Pancreas (tissue), 10 donors: ENCODE data around the gene ATOSA. TPM values are rescaled to one million over a fixed set of nuclear protein-coding genes. Genes with fewer than 3 reads are reported as not detected.
A peak's percentile ranks its signal among the peaks of the same experiment; 100 is the strongest.

ENCODE experiments used
- ATAC-seq, 4 donors: fragments of 200-7000 bp; cut with Tn5 transposase; one replicate each; pipeline versions ENCODE4 v1.8.0 to v1.9.1; 2020; ENCODE audit warnings: mild to moderate bottlenecking in 4 of 4, moderate library complexity in 4 of 4
- DNase-seq, 6 donors: peaks; one replicate each; pipeline ENCODE4 v3.0.0-alpha.2; 2020
- FAIRE-seq: peaks from 2 replicates; lab custom pipeline; 2012; peaks lifted over from hg19 to GRCh38; lab: Jason Lieb, UNC
- H3K27ac ChIP-seq, 4 donors: fragments of 200-600 bp; sonication (generic); 1 replicate in 3 of 4; 2 replicates in 1 of 4; pipeline versions ENCODE4 v1.5.0 to v1.8.0; 2020
- H3K27me3 ChIP-seq, 4 donors: fragments of 200-600 bp; one replicate each; pipeline ENCODE4 v1.8.0; 2021
- H3K36me3 ChIP-seq, 3 donors: fragments of 200-600 bp; sonication (generic) in 1 of 3; one replicate each; pipeline versions ENCODE4 v1.5.0 to v1.8.0; 2020 to 2021
- H3K4me1 ChIP-seq, 3 donors: fragments of 200-600 bp; one replicate each; pipeline ENCODE4 v1.8.0; 2021
- H3K4me3 ChIP-seq, 4 donors: fragments of 200-600 bp; sonication (generic) in 2 of 4; one replicate each; pipeline versions ENCODE4 v1.5.0 to v1.8.0; 2020 to 2021
- H3K9me3 ChIP-seq, 4 donors: fragments of 200-600 bp; one replicate each; pipeline ENCODE4 v1.8.0; 2021
- CTCF ChIP-seq, 4 donors: fragments of 200-600 bp; sonication (generic) in 3 of 4; IDR thresholded peaks; one replicate each; pipeline versions ENCODE4 v1.5.0 to v1.8.0; 2021; ENCODE audit warnings: antibody characterized with exemption in 4 of 4
- WGBS, 2 donors: extraction: QIAGEN DNeasy Blood & Tissue Kit; methylation state at CpG; one replicate each; pipeline ENCODE4 v1.1.7; 2013; 5-methylcytosine and 5-hydroxymethylcytosine counted together
- intact Hi-C, 3 donors: fragments of 100-400 bp; cut with DNase I; formaldehyde crosslinking; loops; one replicate each; pipeline versions ENCODE4 v1.11.1 to v1.14.2; 2022
- polyA plus RNA-seq, 2 donors: library from polyadenylated mRNA; stranded (reverse); fragments of 200-250 nt; gene quantifications; one replicate each; pipeline ENCODE4 v1.2.3, GENCODE V29; 2013
- total RNA-seq, 6 donors: library from RNA; stranded (reverse); fragmentation: NEBNext Ultra II Directional in 4 of 6; extraction: Animal tissue kit (Norgen Biotek cat#: 25700) in 4 of 6; gene quantifications; one replicate each; pipeline versions ENCODE4 v1.2.1 to v1.2.4, GENCODE V29; 2021 to 2023
- donor health status: healthy with polysubstance abuse.
- donor health status: DM: no; HTN: no; CAD: no; lungs with moderate emphysema.
- donor health status: DM: no; HTN: no; CAD: no.
- donor health status: control.
- donor health status: control.
- donor health status: Bipolar disorder and iron deficiency.
- donor health status: DM: yes; HTN: yes; CAD: no.
- donor health status: DM: no; HTN: no; CAD: no.
- donor health status: DM: no; HTN: no; CAD: no.
- donor health status: DM: yes; HTN: yes; CAD: no.

Gene ATOSA
- total and polyA plus RNA-seq, 8 donors = 24.6 to 48.9 (median 36.6) TPM

- Histone ChIP-seq H3K27me3 (no peaks in the 10 kb centered on the region), H3K27ac (no peak overlapping the region), H3K9me3 (no peaks in the 10 kb centered on the region), H3K4me1 (peaks cover 22 to 37% (median 32%) of the 10 kb centered on the region in 3 donors), H3K4me3 (no peak overlapping the region), H3K36me3 (peaks cover 0 to 61% (median 3%) of the 10 kb centered on the region in 3 donors)
- no peak for TF ChIP-seq CTCF (IDR thresholded peaks at IDR 0.05)
- WGBS, 2 donors = 57 to 63% methylated on average over 5 of the region's 5 CpGs
- ATAC-seq (peak in 3 of 4 donors; percentile 24 to 77 (median 58)), DNase-seq (no peak), FAIRE-seq (no peak)
- intact Hi-C loops = no loop called here
Measured at GRCh38 chr15:52670087-52670486, 9.1 kb downstream of the ATOSA start.

- peaks cover 0 to 45% (median 9%) of the 10 kb centered on the region in 3 donors for H3K36me3 ChIP-seq
- WGBS, 2 donors = 75 to 79% methylated on average over 4 of the region's 4 CpGs
- no peak for TF ChIP-seq CTCF (IDR thresholded peaks at IDR 0.05)
- peak in 1 of 4 donors; percentile 49 for ATAC-seq
- intact Hi-C loops = no loop called here
- H3K27me3 ChIP-seq = no peaks in the 10 kb centered on the region
- no peak for DNase-seq
- FAIRE-seq = no peak
- H3K27ac ChIP-seq = no peak overlapping the region
- H3K9me3 ChIP-seq = no peaks in the 10 kb centered on the region
- no peak overlapping the region for H3K4me3 ChIP-seq
- peaks cover 11 to 21% (median 18%) of the 10 kb centered on the region in 3 donors for H3K4me1 ChIP-seq
Measured at GRCh38 chr15:52668133-52668532, 11.1 kb downstream of the ATOSA start.

DNA sequence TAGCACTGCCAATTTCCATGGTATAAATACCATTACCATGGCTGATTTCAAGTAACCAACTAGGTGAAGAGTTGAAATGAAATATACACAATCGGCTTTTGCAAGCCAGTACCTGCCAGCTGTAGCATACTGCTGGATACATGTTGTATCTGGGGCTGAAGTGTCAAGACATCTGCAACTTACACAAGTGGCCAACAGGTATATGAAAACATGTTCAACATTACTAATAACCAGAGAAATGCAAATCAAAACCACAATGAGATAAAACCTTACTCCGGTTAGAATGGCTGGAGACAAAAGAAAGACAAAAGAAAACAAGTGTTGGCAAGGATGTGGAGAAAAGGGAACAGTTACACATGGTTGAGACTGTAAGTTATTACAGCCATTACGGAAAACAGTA is 11.6 kb downstream of the ATOSA start:
- FAIRE-seq (no peak), ATAC-seq (no peak), DNase-seq (no peak)
- peaks cover 0 to 44% (median 9%) of the 10 kb centered on the region in 3 donors for H3K36me3 ChIP-seq
- WGBS, 2 donors = 79 to 92% methylated on average over 3 of the region's 3 CpGs
- peaks cover 9 to 17% (median 16%) of the 10 kb centered on the region in 3 donors for H3K4me1 ChIP-seq
- H3K4me3 ChIP-seq = no peak overlapping the region
- intact Hi-C loops = no loop called here
- no peaks in the 10 kb centered on the region for H3K9me3 ChIP-seq
- no peak for TF ChIP-seq CTCF (IDR thresholded peaks at IDR 0.05)
- no peaks in the 10 kb centered on the region for H3K27me3 ChIP-seq
- no peak overlapping the region for H3K27ac ChIP-seq

- 70 to 75% methylated on average over 3 of the region's 3 CpGs for WGBS, 2 donors
- Histone ChIP-seq H3K27ac (no peak overlapping the region), H3K4me1 (peaks cover 0 to 18% (median 5%) of the 10 kb centered on the region in 3 donors), H3K9me3 (no peaks in the 10 kb centered on the region), H3K4me3 (no peak overlapping the region), H3K27me3 (no peaks in the 10 kb centered on the region), H3K36me3 (peaks cover 0 to 25% (median 9%) of the 10 kb centered on the region in 3 donors)
- DNase-seq = no peak
- FAIRE-seq = no peak
- intact Hi-C loops = no loop called here
- ATAC-seq = peak in 1 of 4 donors; percentile 25
- TF ChIP-seq CTCF (IDR thresholded peaks at IDR 0.05) = no peak
Measured at GRCh38 chr15:52663536-52664294, 15.5 kb downstream of the ATOSA start.

DNA sequence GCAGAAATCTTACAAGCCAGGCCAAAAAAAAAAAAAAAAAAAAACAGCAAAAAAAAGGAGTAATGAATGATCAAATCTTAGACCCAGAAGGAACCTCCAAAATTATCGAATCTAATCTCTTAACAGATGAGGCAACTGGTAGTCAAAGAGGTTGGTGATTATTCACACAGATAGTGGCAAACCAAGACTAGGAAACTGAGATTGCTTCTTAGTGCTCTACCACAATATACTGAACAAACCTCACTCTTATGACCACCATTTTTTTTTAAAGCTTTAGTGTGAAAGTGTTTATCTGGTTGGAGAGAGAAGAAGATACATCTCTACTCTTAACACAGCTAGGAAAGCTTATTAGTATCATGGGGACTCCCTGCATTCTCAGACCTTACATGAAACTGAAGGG is 17.3 kb downstream of the ATOSA start:
- TF ChIP-seq CTCF (IDR thresholded peaks at IDR 0.05) = no peak
- WGBS, 2 donors = 30 to 43% methylated on average over 1 of the region's 1 CpG
- H3K36me3 ChIP-seq = peaks cover 0 to 9% (median 9%) of the 10 kb centered on the region in 3 donors

More for the DNA sequence above, 17.3 kb downstream of the ATOSA start:
- FAIRE-seq (no peak), ATAC-seq (no peak), DNase-seq (no peak)
- Histone ChIP-seq H3K4me1 (peaks cover 10 to 34% (median 16%) of the 10 kb centered on the region in 3 donors), H3K9me3 (no peaks in the 10 kb centered on the region), H3K27me3 (no peaks in the 10 kb centered on the region), H3K4me3 (no peak overlapping the region), H3K27ac (no peak overlapping the region)
- intact Hi-C loops = no loop called here
